GM23338 (cell line): ENCODE measurements around the gene STXBP5. TPM values are rescaled to one million over a fixed set of nuclear protein-coding genes. Genes with fewer than 3 reads are reported as not detected.

ENCODE experiments used
- ATAC-seq: fragments of 200-7000 bp; cut with Tn5 transposase; 3 replicates; pipeline ENCODE4 v1.9.1; 2020
- DNase-seq: peaks from one replicate; pipeline ENCODE4 v3.0.0-alpha.2; 2015; ENCODE audit warnings: low spot score
- H2AFZ ChIP-seq: fragments of 200-600 bp; sonication (generic); 2 replicates; pipeline ENCODE4 v1.8.0; 2016; ENCODE audit warnings: antibody characterized with exemption, mild to moderate bottlenecking, moderate library complexity
- H3F3A ChIP-seq: fragments of 200-600 bp; sonication (generic); replicated peaks from 2 replicates; pipeline ENCODE4 v1.8.0; 2017; ENCODE audit warnings: antibody characterized with exemption, mixed run types, low read depth
- H3K27ac ChIP-seq: fragments of 200-600 bp; sonication (generic); 2 replicates; pipeline ENCODE4 v1.6.1; 2016; ENCODE audit warnings: low read depth
- H3K27me3 ChIP-seq: fragments of 200-600 bp; sonication (generic); 2 replicates; pipeline ENCODE4 v1.8.0; 2016; ENCODE audit warnings: mild to moderate bottlenecking, mixed run types, moderate library complexity; ENCODE audit not compliant: insufficient read depth
- H3K36me3 ChIP-seq: fragments of 200-600 bp; sonication (generic); 2 replicates; pipeline ENCODE4 v1.8.0; 2016; ENCODE audit warnings: mild to moderate bottlenecking; ENCODE audit not compliant: insufficient read depth
- H3K4me1 ChIP-seq: fragments of 200-600 bp; sonication (generic); 2 replicates; pipeline ENCODE4 v1.8.0; 2016; ENCODE audit warnings: mild to moderate bottlenecking, moderate library complexity; ENCODE audit not compliant: insufficient read depth
- H3K4me2 ChIP-seq: fragments of 200-600 bp; sonication (generic); 2 replicates; pipeline ENCODE4 v1.7.1; 2017; ENCODE audit warnings: mixed run types
- H3K4me3 ChIP-seq: fragments of 200-600 bp; sonication (generic); 2 replicates; pipeline ENCODE4 v1.6.1; 2016; ENCODE audit warnings: mixed run types
- H3K79me2 ChIP-seq: fragments of 200-600 bp; sonication (generic); replicated peaks from 2 replicates; pipeline ENCODE4 v1.8.0; 2017; ENCODE audit warnings: mild to moderate bottlenecking; ENCODE audit not compliant: insufficient read depth
- H3K9me2 ChIP-seq: fragments of 200-600 bp; sonication (generic); 2 replicates; pipeline ENCODE4 v1.8.0; 2017; ENCODE audit not compliant: insufficient read depth
- H4K20me1 ChIP-seq: fragments of 200-600 bp; sonication (generic); replicated peaks from 2 replicates; pipeline ENCODE4 v1.8.0; 2017; ENCODE audit warnings: mild to moderate bottlenecking; ENCODE audit not compliant: insufficient read depth
- H3K27ac Mint-ChIP-seq: 2 replicates; pipeline ENCODE4 v1.8.0; 2020; ENCODE audit warnings: inconsistent platforms, mild to moderate bottlenecking, moderate library complexity, mixed read lengths
- H3K27me3 Mint-ChIP-seq: 3 replicates; pipeline ENCODE4 v1.8.0; 2022; ENCODE audit warnings: low read depth, mild to moderate bottlenecking, moderate library complexity, mixed read lengths, inconsistent platforms; ENCODE audit not compliant: insufficient read depth, poor library complexity
- H3K36me3 Mint-ChIP-seq: 3 replicates; pipeline ENCODE4 v1.8.0; 2021; ENCODE audit warnings: low read depth, mild to moderate bottlenecking, inconsistent platforms, moderate library complexity, mixed read lengths
- H3K4me1 Mint-ChIP-seq: 3 replicates; pipeline ENCODE4 v1.8.0; 2020; ENCODE audit warnings: mild to moderate bottlenecking, inconsistent platforms, mixed read lengths
- H3K4me3 Mint-ChIP-seq: 3 replicates; pipeline ENCODE4 v1.8.0; 2021; ENCODE audit warnings: moderate library complexity, mild to moderate bottlenecking, inconsistent platforms, mixed read lengths
- H3K9me3 Mint-ChIP-seq: 3 replicates; pipeline ENCODE4 v1.8.0; 2020; ENCODE audit warnings: moderate library complexity, mild to moderate bottlenecking, inconsistent platforms, mixed read lengths
- CREB1 ChIP-seq: fragments of 250-450 bp; sonication (Bioruptor Pico); IDR thresholded peaks from 2 replicates; pipeline ENCODE4 v1.5.0; 2020; ENCODE audit warnings: low read depth, mild to moderate bottlenecking, moderate library complexity
- CTCF ChIP-seq, 2 experiments: fragments of 200-600 bp in 1 of 2; sonication (generic) in 1 of 2; conservative IDR thresholded peaks; 2 replicates each; pipeline versions ENCODE4 v1.5.1 to v1.6.1; 2016 to 2017; ENCODE audit warnings: antibody characterized with exemption in 2 of 2, low read depth in 2 of 2, mild to moderate bottlenecking in 2 of 2, moderate library complexity in 1 of 2
- ETS1 ChIP-seq: IDR thresholded peaks from 2 replicates; pipeline ENCODE4 v1.6.1; 2016; ENCODE audit warnings: antibody characterized with exemption
- EZH2phosphoT487 ChIP-seq: fragments of 200-600 bp; sonication (generic); IDR thresholded peaks from one replicate; pipeline ENCODE4 v1.8.1; 2018; ENCODE audit warnings: antibody characterized with exemption; ENCODE audit not compliant: unreplicated experiment
- JUNB ChIP-seq: IDR thresholded peaks from one replicate; pipeline ENCODE4 v1.6.1; 2016; ENCODE audit warnings: antibody characterized with exemption; ENCODE audit not compliant: unreplicated experiment
- REST ChIP-seq: IDR thresholded peaks from one replicate; pipeline ENCODE4 v1.6.1; 2018; ENCODE audit warnings: antibody characterized with exemption; ENCODE audit not compliant: unreplicated experiment
- STAT1 ChIP-seq: IDR thresholded peaks from one replicate; pipeline ENCODE4 v1.6.1; 2016; ENCODE audit warnings: antibody characterized with exemption; ENCODE audit not compliant: unreplicated experiment
- ZNF114 ChIP-seq: fragments of 250-450 bp; sonication (Bioruptor Pico); IDR thresholded peaks from 2 replicates; pipeline ENCODE4 v1.5.0; 2020; ENCODE audit warnings: mild to moderate bottlenecking, moderate library complexity
- polyA plus RNA-seq: library from polyadenylated mRNA; unstranded; fragments of >200 nt; fragmentation: Nextera tagmentation; extraction: Ambion mirVana; gene quantifications from 2 replicates; pipeline ENCODE4 v1.2.1, GENCODE V29; 2016
- total RNA-seq: library from RNA; depleted of rRNA; stranded (reverse); fragments of >200 nt; shearing (Covaris generic); gene quantifications from 2 replicates; pipeline ENCODE4 v1.2.3, GENCODE V29; 2014

The STXBP5 gene
- total and polyA plus RNA-seq, 2 experiments from 2014 or later, result 3.9 to 17.8 TPM

GRCh38 chr6:147257760-147258159, 53.5 kb downstream of the STXBP5 start (continued):
- no peak for TF ChIP-seq REST
- TF ChIP-seq CTCF (conservative IDR thresholded peaks at IDR 0.05; ENCODE audit: low read depth in 2 of 2), result no peak
- TF ChIP-seq JUNB, result no peak

GRCh38 chr6:147260091-147260490, 55.9 kb downstream of the STXBP5 start:
- Histone ChIP-seq H3K36me3 (no peaks in the 10 kb centered on the region), H3K4me2 (no peak overlapping the region), H3K27ac (no peak overlapping the region), H4K20me1 (no peaks in the 10 kb centered on the region; the same call in 1 of the 2 replicates), H3K4me3 (no peak overlapping the region), H3K27me3 (no peaks in the 10 kb centered on the region), H3K79me2 (no peaks in the 10 kb centered on the region), H3F3A (no peaks in the 10 kb centered on the region), H3K4me1 (no peaks in the 10 kb centered on the region), H2AFZ (no peak overlapping the region), H3K9me2 (no peaks in the 10 kb centered on the region)
- Mint-ChIP-seq H3K4me3 (no peak overlapping the region), H3K9me3 (no peaks in the 10 kb centered on the region; the same call in 2 of the 3 replicates), H3K27ac (no peak overlapping the region), H3K36me3 (no peaks in the 10 kb centered on the region), H3K27me3 (no peaks in the 10 kb centered on the region), H3K4me1 (no peaks in the 10 kb centered on the region)
- DNase-seq (no peak), ATAC-seq (no peak)
- TF ChIP-seq STAT1, result no peak
- no peak for TF ChIP-seq ETS1
- no peak for TF ChIP-seq EZH2phosphoT487
- no peak for TF ChIP-seq JUNB
- TF ChIP-seq CTCF (conservative IDR thresholded peaks at IDR 0.05; ENCODE audit: low read depth in 2 of 2), result no peak
- TF ChIP-seq CREB1, result no peak
- no peak for TF ChIP-seq REST
- TF ChIP-seq ZNF114 (CRISPR knock-in tag), result no peak
